Stimulated activated naive CD8-positive, alpha-beta T cell treated with anti-CD3 and anti-CD28 coated beads, Interleukin-15, amount 100 ng/mL, for 72 hours (primary cell): Measurements from ENCODE around the gene TAS2R8.

Experiments
- ATAC-seq: fragments of 150-1000 bp; cut with Tn5 transposase; 2 replicates; pipeline ENCODE4 v1.10.0; 2021; ENCODE audit warnings: mild to moderate bottlenecking, moderate library complexity
- DNase-seq, 2 donors: peaks; one replicate each; pipeline ENCODE4 v3.0.0; 2021 to 2022
- H3K27ac Mint-ChIP-seq, 2 donors: one replicate each; pipeline ENCODE4 v1.8.0; 2022; ENCODE audit warnings: mild to moderate bottlenecking in 2 of 2, mixed read lengths in 2 of 2, moderate library complexity in 2 of 2
- H3K27me3 Mint-ChIP-seq: one replicate; pipeline ENCODE4 v1.8.0; 2022; ENCODE audit warnings: mixed read lengths
- H3K4me1 Mint-ChIP-seq: one replicate; pipeline ENCODE4 v1.8.0; 2022; ENCODE audit warnings: mild to moderate bottlenecking, mixed read lengths
- H3K4me3 Mint-ChIP-seq, 2 donors: one replicate each; pipeline ENCODE4 v1.8.0; 2022; ENCODE audit warnings: mild to moderate bottlenecking in 2 of 2, mixed read lengths in 2 of 2, moderate library complexity in 1 of 2
- H3K9me3 Mint-ChIP-seq, 2 donors: one replicate each; pipeline ENCODE4 v1.8.0; 2022; ENCODE audit warnings: mixed read lengths in 2 of 2

Gene TAS2R8, protein sequence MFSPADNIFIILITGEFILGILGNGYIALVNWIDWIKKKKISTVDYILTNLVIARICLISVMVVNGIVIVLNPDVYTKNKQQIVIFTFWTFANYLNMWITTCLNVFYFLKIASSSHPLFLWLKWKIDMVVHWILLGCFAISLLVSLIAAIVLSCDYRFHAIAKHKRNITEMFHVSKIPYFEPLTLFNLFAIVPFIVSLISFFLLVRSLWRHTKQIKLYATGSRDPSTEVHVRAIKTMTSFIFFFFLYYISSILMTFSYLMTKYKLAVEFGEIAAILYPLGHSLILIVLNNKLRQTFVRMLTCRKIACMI

DNA sequence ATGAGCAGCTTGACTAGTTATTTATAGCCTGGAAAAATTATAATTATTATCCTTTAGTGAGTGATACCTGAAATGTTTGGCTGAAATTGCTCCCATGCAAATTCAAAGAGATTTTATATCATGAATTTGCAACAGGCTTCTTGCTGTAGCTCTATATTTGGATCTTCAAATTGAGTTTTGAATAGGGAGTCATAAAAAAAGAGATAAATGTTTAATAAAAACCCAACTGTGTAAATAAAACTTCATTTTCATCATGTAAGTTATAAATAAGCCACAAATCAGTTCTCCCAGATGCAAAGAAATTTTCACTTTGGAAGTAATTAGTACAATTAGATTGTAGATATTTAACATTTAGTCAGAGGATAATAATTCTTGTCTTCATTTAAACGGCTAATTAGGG is at the start of gene TAS2R8:
Gene TAS2R8, minus strand, starts transcription at position 101 of the 400 bp plus-strand sequence. CDS start 306 bp downstream, outside the sequence.
- no peaks in the 10 kb centered on the region for H3K4me1 Mint-ChIP-seq
- peaks cover 40% of the 10 kb centered on the region for H3K27me3 Mint-ChIP-seq
- H3K27ac Mint-ChIP-seq = no peak within 1 kb of the TSS
- no peak within 1 kb of the TSS for H3K4me3 Mint-ChIP-seq
- H3K9me3 Mint-ChIP-seq = no peaks in the 10 kb centered on the region
- DNase-seq = no peak
- ATAC-seq = no peak

DNA sequence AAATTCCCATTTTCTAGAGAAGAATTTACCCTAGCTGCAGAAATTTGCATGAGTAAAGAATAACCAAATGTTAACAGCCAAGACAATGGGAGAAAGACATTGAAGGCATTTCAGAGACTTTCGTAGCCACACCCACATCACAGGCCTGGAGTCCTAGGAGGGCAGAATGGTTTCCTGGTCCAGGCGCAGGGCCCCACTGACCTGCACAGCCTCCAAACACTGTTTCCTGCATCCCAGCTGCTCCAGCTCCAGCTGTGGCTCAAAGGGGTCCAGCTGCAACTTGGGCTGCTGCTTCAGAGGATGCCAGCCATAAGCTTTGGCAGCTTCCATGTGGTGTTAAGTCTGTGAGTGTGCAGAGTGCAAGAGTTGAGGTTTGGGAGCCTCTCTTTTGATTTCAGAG is 48.7 kb upstream of the TAS2R8 start:
- Mint-ChIP-seq H3K4me3 (no peak overlapping the region), H3K27ac (no peak overlapping the region), H3K27me3 (no peaks in the 10 kb centered on the region), H3K9me3 (peaks cover 27 to 54% of the 10 kb centered on the region in 2 donors), H3K4me1 (peaks cover 28% of the 10 kb centered on the region)
- no peak for ATAC-seq
- no peak for DNase-seq

DNA sequence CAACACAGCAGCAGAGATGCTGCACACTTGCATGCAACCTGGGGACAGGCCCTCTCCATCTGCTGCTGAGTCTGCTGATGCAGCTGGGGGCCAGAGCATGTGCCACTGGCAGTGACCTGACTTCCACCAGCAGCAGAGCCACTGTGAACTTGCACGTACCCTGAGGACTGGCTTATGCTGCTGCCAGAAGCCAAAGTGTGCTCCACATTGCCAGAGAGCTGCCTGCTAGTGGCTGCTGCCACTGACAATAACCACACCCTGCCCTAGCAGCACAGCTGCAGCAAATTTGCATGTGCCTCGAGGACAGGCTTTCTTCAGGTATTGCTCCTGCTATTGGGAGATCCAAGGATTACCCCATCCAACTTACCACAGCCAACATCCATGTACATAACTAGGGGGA is 46.7 kb upstream of the TAS2R8 start:
- H3K27ac Mint-ChIP-seq = no peak overlapping the region
- H3K4me1 Mint-ChIP-seq = peaks cover 43% of the 10 kb centered on the region
- H3K4me3 Mint-ChIP-seq = no peak overlapping the region
- no peaks in the 10 kb centered on the region for H3K27me3 Mint-ChIP-seq
- ATAC-seq = no peak
- DNase-seq = no peak
- H3K9me3 Mint-ChIP-seq = peaks cover 21 to 34% of the 10 kb centered on the region in 2 donors

DNA sequence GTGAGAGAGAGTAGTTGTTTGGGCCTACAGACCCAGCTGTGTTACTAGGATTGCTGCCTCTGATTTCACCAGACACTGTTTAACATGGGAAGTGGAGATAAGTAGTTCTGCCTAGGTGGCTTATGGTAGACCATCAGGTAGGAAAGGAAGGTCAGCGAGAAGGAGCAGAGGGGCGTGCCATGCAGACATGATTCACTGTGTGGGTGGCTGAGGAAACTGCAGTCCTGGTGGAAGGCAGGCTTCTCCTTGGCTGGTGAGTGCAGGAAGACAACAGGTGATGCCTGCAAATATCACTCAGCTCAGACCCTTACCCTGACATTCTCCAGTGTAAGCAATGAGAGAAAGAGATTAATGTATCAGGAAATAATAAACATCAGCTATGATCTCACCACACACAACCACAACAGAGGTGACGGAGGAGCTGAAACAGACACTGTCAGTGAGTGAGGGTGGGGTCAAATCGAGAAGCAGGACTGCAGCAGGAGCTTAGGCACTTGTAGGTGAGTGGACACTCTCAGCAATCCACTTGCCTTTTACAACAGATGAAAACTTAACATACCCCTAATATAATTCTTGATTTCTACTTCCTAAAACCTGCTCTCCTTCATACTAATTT is 44.3 kb upstream of the TAS2R8 start:
- Mint-ChIP-seq H3K27me3 (no peaks in the 10 kb centered on the region), H3K4me3 (no peak overlapping the region), H3K27ac (peak overlapping the region in 1 of 2 donors; percentile 34), H3K4me1 (peaks cover 43% of the 10 kb centered on the region), H3K9me3 (peaks cover 10 to 12% of the 10 kb centered on the region in 2 donors)
- ATAC-seq (peak; percentile 23), DNase-seq (no peak)

DNA sequence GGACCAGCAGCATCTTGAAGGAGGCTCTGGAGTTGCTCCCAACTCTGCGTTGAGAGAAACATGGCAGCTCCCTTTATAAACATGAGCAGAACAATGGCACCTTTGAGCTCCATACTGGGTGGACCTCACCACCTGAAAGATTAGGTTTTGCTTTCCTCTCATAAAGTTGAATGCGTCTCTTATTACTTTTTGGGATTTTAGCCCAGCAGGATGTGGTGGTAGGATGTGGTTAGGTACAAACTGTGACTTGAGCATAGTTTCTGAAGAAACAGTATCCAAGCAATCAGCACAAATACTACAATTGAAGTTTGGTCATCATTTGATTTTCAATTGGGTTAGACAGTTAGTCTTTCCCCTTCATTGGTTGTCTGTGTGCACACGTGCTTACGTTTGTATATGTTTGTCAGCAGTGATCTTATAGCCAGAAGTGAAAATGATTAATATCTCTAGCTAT is 42.4 kb upstream of the TAS2R8 start, which contains the start of gene PRR4:
Gene PRR4, minus strand, starts transcription at position 51 of the 454 bp plus-strand sequence. Its CDS starts 38 bp downstream, at position 13.
- ATAC-seq (peak; percentile 90), DNase-seq (peak in 1 of 2 donors; percentile 22)
- Mint-ChIP-seq H3K4me3 (no peak within 1 kb of the TSS), H3K27ac (peak within 1 kb of the TSS in 1 of 2 donors; percentile 69), H3K4me1 (peaks cover 43% of the 10 kb centered on the region), H3K9me3 (peaks cover 0 to under 1% of the 10 kb centered on the region in 2 donors), H3K27me3 (no peaks in the 10 kb centered on the region)

DNA sequence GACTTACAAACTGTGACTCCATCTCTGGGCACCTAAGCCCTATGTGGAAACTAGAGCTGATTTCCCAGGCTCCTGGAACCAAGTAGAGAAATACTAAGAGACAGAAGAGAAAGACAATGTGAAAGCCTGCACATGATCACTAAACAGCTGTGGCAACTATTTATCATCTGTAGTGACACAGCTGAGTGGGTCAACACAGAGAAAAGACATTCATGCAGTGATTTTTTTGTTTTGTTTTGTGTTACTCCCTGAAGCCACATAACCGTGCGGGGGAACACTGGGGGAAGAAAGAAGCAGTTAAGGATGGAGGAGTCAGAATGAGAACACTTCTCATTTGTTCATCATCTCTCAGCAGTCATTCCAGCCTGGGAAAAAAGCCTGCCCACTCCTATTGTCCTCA is 40.7 kb upstream of the TAS2R8 start:
- Mint-ChIP-seq H3K27ac (peak overlapping the region in 1 of 2 donors; percentile 3), H3K27me3 (no peaks in the 10 kb centered on the region), H3K4me1 (peaks cover 35% of the 10 kb centered on the region), H3K9me3 (no peaks in the 10 kb centered on the region), H3K4me3 (no peak overlapping the region)
- ATAC-seq (no peak), DNase-seq (no peak)

DNA sequence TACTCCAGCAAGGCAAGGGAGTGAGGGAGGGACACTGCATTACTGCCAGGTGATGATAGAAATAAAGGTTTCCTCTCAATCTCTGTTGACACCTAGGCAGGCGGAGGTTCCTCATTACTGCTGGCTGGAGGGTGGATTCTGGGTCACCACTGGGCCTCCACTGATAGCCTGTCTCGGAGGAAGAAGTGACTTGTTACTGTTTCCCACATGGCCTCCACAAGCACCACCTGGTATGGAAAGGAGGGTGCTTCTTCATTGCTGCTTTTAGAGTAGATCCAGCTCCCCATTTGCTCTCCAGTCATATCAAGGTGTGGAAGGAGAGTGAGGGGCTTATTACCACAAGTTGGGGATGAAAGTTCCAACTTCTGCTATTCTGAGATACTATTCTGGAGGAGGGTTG is 35.8 kb upstream of the TAS2R8 start:
- H3K9me3 Mint-ChIP-seq = peaks cover 0 to 4% of the 10 kb centered on the region in 2 donors
- H3K27ac Mint-ChIP-seq = no peak overlapping the region
- H3K4me3 Mint-ChIP-seq = no peak overlapping the region
- ATAC-seq (no peak), DNase-seq (no peak)
- H3K27me3 Mint-ChIP-seq = no peaks in the 10 kb centered on the region
- H3K4me1 Mint-ChIP-seq = no peaks in the 10 kb centered on the region

DNA sequence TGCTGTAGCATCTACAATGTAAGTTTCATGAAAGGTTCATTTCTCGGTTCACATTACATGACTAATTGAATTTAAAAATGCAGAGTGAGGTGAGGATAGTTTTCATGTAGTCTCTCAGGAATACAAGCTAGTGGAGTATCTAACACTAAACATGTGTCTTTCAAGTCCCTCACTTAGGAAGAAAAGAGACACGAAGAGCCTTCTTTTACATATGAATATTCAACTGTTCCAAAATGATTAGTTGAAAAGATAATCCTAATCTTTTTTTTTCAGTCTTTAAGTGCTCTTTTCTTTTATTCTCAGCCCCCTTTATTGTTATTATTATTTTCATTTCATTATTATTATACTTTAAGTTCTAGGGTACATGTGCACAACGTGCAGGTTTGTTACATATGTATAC is 31.4 kb upstream of the TAS2R8 start:
- Mint-ChIP-seq H3K4me1 (no peaks in the 10 kb centered on the region), H3K9me3 (peaks cover 0 to 4% of the 10 kb centered on the region in 2 donors), H3K27ac (no peak overlapping the region), H3K27me3 (no peaks in the 10 kb centered on the region), H3K4me3 (no peak overlapping the region)
- ATAC-seq (no peak), DNase-seq (no peak)

DNA sequence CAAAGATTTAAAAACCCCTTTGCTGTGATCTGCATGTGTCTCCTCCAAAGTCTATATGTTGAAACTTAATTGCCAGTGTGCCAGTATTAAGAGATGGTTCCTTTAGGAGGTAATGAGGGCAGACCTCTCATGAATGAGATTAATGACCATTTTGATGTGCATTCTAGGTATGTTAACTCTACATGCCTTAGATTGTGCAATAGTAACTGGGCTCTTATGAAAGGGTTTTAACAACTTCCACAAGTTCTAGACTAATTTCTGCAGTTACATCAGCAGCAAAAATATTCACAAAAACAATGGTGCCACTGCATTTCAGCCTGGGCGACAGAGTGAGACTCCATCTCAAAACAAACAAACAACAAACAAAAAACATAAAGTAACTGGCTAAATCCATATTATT is 22.9 kb upstream of the TAS2R8 start:
- no peak overlapping the region for H3K4me3 Mint-ChIP-seq
- no peak for DNase-seq
- H3K27ac Mint-ChIP-seq = no peak overlapping the region
- H3K27me3 Mint-ChIP-seq = no peaks in the 10 kb centered on the region
- no peak for ATAC-seq
- H3K9me3 Mint-ChIP-seq = no peaks in the 10 kb centered on the region
- no peaks in the 10 kb centered on the region for H3K4me1 Mint-ChIP-seq

DNA sequence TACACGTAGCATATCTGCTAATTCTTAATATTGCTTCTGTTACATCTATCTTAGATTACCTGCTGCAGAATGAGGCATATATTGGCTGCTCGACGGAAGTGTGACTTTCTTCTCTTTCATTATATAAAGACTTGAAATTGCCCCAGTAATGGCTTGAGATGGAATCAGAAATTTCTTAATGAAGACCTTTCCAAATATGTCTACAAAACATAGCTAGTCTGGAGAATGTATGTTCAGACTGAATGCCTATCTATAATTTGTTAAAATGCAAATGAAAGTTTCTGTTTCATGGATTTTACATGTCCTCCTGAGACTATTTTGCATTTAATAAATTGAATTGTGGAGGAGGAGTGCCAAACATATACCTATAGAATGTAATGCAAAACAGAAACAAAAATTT is 19.2 kb upstream of the TAS2R8 start, which contains the start of gene TAS2R10:
Gene TAS2R10, minus strand, starts transcription at position 101 of the 400 bp plus-strand sequence. Its CDS starts 89 bp downstream, at position 12.
- ATAC-seq (no peak), DNase-seq (no peak)
- Mint-ChIP-seq H3K4me3 (no peak within 1 kb of the TSS), H3K4me1 (no peaks in the 10 kb centered on the region), H3K27me3 (no peaks in the 10 kb centered on the region), H3K9me3 (no peaks in the 10 kb centered on the region), H3K27ac (no peak within 1 kb of the TSS)

DNA sequence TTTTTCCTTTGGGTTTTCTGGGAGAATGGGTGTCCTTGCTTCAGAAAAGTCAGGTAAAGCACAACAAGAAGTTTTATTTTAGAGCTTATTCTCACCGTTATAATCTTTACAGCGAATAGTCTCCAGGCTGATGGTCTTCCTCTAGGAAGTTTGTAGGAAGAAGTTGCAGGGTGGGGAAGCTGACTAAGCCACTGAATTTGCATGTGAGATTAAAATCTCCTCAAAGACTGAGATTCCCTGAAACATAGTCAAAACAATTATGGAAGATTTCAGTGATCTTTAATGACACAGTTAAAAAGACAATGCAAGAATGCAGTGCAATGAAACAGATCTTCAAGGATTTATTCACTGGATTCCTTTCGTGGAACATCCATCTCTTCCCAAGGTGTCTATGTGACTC is 17.9 kb upstream of the TAS2R8 start:
- no peak for ATAC-seq
- H3K27ac Mint-ChIP-seq = no peak overlapping the region
- no peak overlapping the region for H3K4me3 Mint-ChIP-seq
- H3K9me3 Mint-ChIP-seq = no peaks in the 10 kb centered on the region
- H3K4me1 Mint-ChIP-seq = no peaks in the 10 kb centered on the region
- no peak for DNase-seq
- no peaks in the 10 kb centered on the region for H3K27me3 Mint-ChIP-seq

DNA sequence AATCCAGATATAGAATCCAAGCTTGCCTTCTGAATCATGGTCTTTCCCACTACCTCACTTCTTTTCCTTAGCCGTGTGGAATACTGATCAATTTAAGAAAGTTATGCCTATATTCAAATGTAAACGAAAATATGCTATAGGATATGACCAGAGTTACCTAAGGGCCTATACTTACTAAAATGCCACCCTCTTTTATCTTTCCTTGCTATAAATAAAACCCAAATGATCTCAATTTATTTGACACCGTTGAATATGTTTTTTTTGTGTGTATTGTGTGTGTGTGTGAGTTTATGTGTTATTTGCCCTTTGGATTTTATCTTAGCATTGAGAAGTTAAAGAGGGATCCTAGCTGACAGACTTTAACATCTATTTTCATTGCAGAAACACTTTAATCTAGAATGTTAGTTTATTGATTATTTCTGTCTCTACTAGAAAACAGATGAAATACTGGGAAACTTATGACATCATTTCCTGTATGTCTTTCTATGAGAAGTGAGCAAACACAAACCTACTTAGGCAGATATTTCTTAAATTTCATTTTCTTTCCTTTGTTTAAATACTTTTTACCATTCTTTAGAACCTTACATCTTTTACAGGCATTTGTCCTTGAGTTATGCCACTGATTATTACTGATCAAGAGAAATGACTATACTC is 4.9 kb upstream of the TAS2R8 start:
- Mint-ChIP-seq H3K27ac (no peak overlapping the region), H3K27me3 (peaks cover 27% of the 10 kb centered on the region), H3K9me3 (no peaks in the 10 kb centered on the region), H3K4me3 (no peak overlapping the region), H3K4me1 (no peaks in the 10 kb centered on the region)
- no peak for DNase-seq
- no peak for ATAC-seq

DNA sequence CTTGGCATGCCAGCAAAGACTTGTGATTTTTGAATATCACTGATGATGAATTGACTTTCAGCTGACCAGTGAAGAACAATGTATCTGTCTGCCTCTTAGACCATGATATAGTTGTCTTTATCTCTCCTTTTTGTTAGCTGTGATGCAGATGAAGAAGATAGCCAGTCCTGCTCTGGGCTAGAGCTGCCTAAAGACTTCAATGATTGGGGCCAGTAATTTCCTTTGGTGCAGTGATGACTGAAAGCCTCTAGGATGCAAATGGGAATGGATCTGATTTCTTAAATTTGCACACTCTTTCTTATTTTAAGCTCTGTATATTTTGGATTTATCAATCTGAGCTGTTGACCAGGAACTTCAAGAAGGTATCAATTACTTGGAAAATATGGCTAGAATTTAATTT is 3.0 kb upstream of the TAS2R8 start, which contains the start of gene TAS2R9:
Gene TAS2R9, minus strand, starts transcription at position 101 of the 400 bp plus-strand sequence. Its CDS starts 93 bp downstream, at position 8.
- ATAC-seq (no peak), DNase-seq (no peak)
- H3K27ac Mint-ChIP-seq = no peak within 1 kb of the TSS
- no peaks in the 10 kb centered on the region for H3K9me3 Mint-ChIP-seq
- H3K4me1 Mint-ChIP-seq = no peaks in the 10 kb centered on the region
- no peak within 1 kb of the TSS for H3K4me3 Mint-ChIP-seq
- peaks cover 33% of the 10 kb centered on the region for H3K27me3 Mint-ChIP-seq

DNA sequence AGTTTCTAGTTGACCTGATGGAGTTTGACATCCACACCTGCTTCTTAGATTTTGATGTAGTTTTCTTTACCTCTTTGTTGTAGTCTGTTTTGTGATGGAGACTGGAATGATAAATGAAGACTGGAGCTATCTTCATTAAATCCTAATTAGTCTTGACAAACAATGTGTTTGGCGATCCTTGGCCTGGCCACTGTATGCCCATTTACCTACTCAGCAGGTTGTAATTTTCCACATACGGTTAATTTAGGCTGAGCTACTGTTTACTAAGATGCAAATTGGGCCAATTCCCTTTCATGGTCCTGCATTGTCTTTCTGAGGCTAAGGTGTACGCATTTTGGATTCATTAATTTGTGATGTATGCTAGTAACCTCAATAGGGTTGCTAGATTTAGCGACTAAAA is 4.5 kb downstream of the TAS2R8 start, which contains the start of gene TAS2R7:
Gene TAS2R7, minus strand, starts transcription at position 41 of the 400 bp plus-strand sequence. CDS start 57 bp downstream, outside the sequence.
- no peak within 1 kb of the TSS for H3K27ac Mint-ChIP-seq
- no peak for ATAC-seq
- peaks cover 40% of the 10 kb centered on the region for H3K27me3 Mint-ChIP-seq

DNA sequence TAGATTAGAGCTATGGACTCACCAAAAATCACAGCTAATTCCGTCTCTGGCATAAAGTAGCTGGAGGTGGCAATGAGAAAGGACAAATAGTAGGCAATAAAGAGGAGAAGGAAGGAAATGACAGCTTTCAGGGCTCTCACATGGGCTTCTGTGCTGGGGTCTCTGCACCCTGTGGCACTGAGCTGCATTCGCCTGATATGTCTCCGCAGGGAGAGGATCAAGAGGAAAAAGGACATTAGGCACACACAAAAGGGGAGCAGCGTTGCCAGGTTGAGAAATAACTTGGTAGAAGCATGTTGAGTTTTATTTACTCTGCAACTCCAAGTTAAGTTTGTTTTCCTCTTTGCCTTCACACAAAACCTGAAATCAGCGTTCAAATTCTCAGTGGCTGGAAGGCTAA is 5.3 kb downstream of the TAS2R8 start:
- ATAC-seq = no peak
- H3K27me3 Mint-ChIP-seq = peaks cover 49% of the 10 kb centered on the region
- no peak overlapping the region for H3K27ac Mint-ChIP-seq
- no peak for DNase-seq
- no peak overlapping the region for H3K4me3 Mint-ChIP-seq
- no peaks in the 10 kb centered on the region for H3K4me1 Mint-ChIP-seq
- no peaks in the 10 kb centered on the region for H3K9me3 Mint-ChIP-seq

More for the DNA sequence above, 4.5 kb downstream of the TAS2R8 start, which contains the start of gene TAS2R7:
- H3K4me1 Mint-ChIP-seq = no peaks in the 10 kb centered on the region
- no peak within 1 kb of the TSS for H3K4me3 Mint-ChIP-seq
- H3K9me3 Mint-ChIP-seq = no peaks in the 10 kb centered on the region
- DNase-seq = no peak
